ENCODE results near the gene C3orf85.

C3orf85 gene

GRCh38 chr3:109187390-109187789, 50.9 kb downstream of the C3orf85 start:
- Histone ChIP-seq H3K27me3 (ENCODE audit: insufficient read depth, low read depth) (no peaks in the 10 kb centered on the region), H3K4me1 (ENCODE audit: low read depth, poor library complexity, severe bottlenecking) (no peaks in the 10 kb centered on the region), H2AFZ (ENCODE audit: low read depth) (no peak overlapping the region), H3K9ac (no peak overlapping the region), H3K27ac (no peak overlapping the region), H3K4me3 (IDR thresholded peaks at IDR 0.05; ENCODE audit: insufficient read depth, low read depth, low read length) (no peak overlapping the region), H3K79me2 (ENCODE audit: insufficient read depth, low read depth) (no peaks in the 10 kb centered on the region), H3K4me2 (no peak overlapping the region), H3K36me3 (ENCODE audit: insufficient read depth) (no peaks in the 10 kb centered on the region), H4K20me1 (ENCODE audit: insufficient read depth) (no peaks in the 10 kb centered on the region)
- TF ChIP-seq CTCF (conservative IDR thresholded peaks at IDR 0.05; ENCODE audit: low read depth, low read length), result no peak

- H3K4me2 ChIP-seq, result no peak overlapping the region
- H2AFZ ChIP-seq (ENCODE audit: low read depth), result no peak overlapping the region
- no peaks in the 10 kb centered on the region for H4K20me1 ChIP-seq (ENCODE audit: insufficient read depth)
- no peak for TF ChIP-seq CTCF (conservative IDR thresholded peaks at IDR 0.05; ENCODE audit: low read depth, low read length)
- H3K9ac ChIP-seq, result no peak overlapping the region
- no peaks in the 10 kb centered on the region for H3K27me3 ChIP-seq (ENCODE audit: insufficient read depth, low read depth)
- no peaks in the 10 kb centered on the region for H3K36me3 ChIP-seq (ENCODE audit: insufficient read depth)
- no peak overlapping the region for H3K27ac ChIP-seq
- H3K4me1 ChIP-seq (ENCODE audit: low read depth, poor library complexity, severe bottlenecking), result no peaks in the 10 kb centered on the region
- no peak overlapping the region for H3K4me3 ChIP-seq (IDR thresholded peaks at IDR 0.05; ENCODE audit: insufficient read depth, low read depth, low read length)
- no peaks in the 10 kb centered on the region for H3K79me2 ChIP-seq (ENCODE audit: insufficient read depth, low read depth)
Observed at GRCh38 chr3:109188741-109189140, 52.2 kb downstream of the C3orf85 start.

- no peak overlapping the region for H2AFZ ChIP-seq (ENCODE audit: low read depth)
- no peaks in the 10 kb centered on the region for H4K20me1 ChIP-seq (ENCODE audit: insufficient read depth)
- H3K4me3 ChIP-seq (IDR thresholded peaks at IDR 0.05; ENCODE audit: insufficient read depth, low read depth, low read length), result no peak overlapping the region
- H3K36me3 ChIP-seq (ENCODE audit: insufficient read depth), result no peaks in the 10 kb centered on the region
- H3K4me2 ChIP-seq, result no peak overlapping the region
- no peaks in the 10 kb centered on the region for H3K4me1 ChIP-seq (ENCODE audit: low read depth, poor library complexity, severe bottlenecking)
- TF ChIP-seq CTCF (conservative IDR thresholded peaks at IDR 0.05; ENCODE audit: low read depth, low read length), result no peak
- no peaks in the 10 kb centered on the region for H3K79me2 ChIP-seq (ENCODE audit: insufficient read depth, low read depth)
- no peaks in the 10 kb centered on the region for H3K27me3 ChIP-seq (ENCODE audit: insufficient read depth, low read depth)
- no peak overlapping the region for H3K9ac ChIP-seq
- no peak overlapping the region for H3K27ac ChIP-seq
Observed at GRCh38 chr3:109191421-109191820, 54.9 kb downstream of the C3orf85 start.

- Histone ChIP-seq H3K79me2 (ENCODE audit: insufficient read depth, low read depth) (no peaks in the 10 kb centered on the region), H3K4me2 (no peak overlapping the region), H4K20me1 (ENCODE audit: insufficient read depth) (no peaks in the 10 kb centered on the region), H3K4me3 (IDR thresholded peaks at IDR 0.05; ENCODE audit: insufficient read depth, low read depth, low read length) (no peak overlapping the region), H3K27ac (no peak overlapping the region), H3K36me3 (ENCODE audit: insufficient read depth) (no peaks in the 10 kb centered on the region), H3K27me3 (ENCODE audit: insufficient read depth, low read depth) (no peaks in the 10 kb centered on the region), H2AFZ (ENCODE audit: low read depth) (no peak overlapping the region), H3K4me1 (ENCODE audit: low read depth, poor library complexity, severe bottlenecking) (no peaks in the 10 kb centered on the region), H3K9ac (no peak overlapping the region)
- TF ChIP-seq CTCF (conservative IDR thresholded peaks at IDR 0.05; ENCODE audit: low read depth, low read length), result no peak
Observed at GRCh38 chr3:109195815-109196214, 59.3 kb downstream of the C3orf85 start.
